DND-41 (cell line): ENCODE measurements around the gene ORM1.

Experiments
- CTCF ChIP-seq: IDR thresholded peaks from 2 replicates; pipeline ENCODE4 v1.5.1; 2012; ENCODE audit warnings: borderline replicate concordance, low read length, moderate library complexity, mild to moderate bottlenecking; ENCODE audit not compliant: poor library complexity, severe bottlenecking; ENCODE audit errors: extremely low read depth
- EZH2 ChIP-seq: IDR thresholded peaks from 3 replicates; pipeline ENCODE4 v1.6.1; 2012; ENCODE audit warnings: borderline replicate concordance, low read depth, mild to moderate bottlenecking, moderate library complexity, low read length, inconsistent platforms; ENCODE audit not compliant: severe bottlenecking

- no peak for TF ChIP-seq EZH2
- no peak for TF ChIP-seq CTCF
Measured at GRCh38 chr9:114346146-114346545, 23.2 kb downstream of the ORM1 start.
